RWPE2 (cell line): ENCODE measurements around the gene ZC3HAV1L.
"Not testable (repeated sequence)": the region's sequence is repeated elsewhere in the genome, so short reads cannot be mapped to it uniquely, and the experiment has no call there.

Experiments
- ATAC-seq: fragments of 200-7000 bp; cut with Tn5 transposase; 3 replicates; pipeline ENCODE4 v1.9.1; 2021; ENCODE audit warnings: low read depth
- DNase-seq: peaks from one replicate; pipeline ENCODE4 v3.0.0-alpha.2; 2020; ENCODE audit warnings: low spot score
- H3K27ac ChIP-seq: fragments of 450-650 bp; 2 replicates; pipeline ENCODE4 v1.5.1; 2017; ENCODE audit warnings: mild to moderate bottlenecking; ENCODE audit not compliant: poor library complexity, severe bottlenecking
- H3K27me3 ChIP-seq: fragments of 250-450 bp; sonication (Bioruptor Pico); 2 replicates; pipeline ENCODE4 v1.5.1; 2021; ENCODE audit warnings: mild to moderate bottlenecking, moderate library complexity; ENCODE audit not compliant: insufficient read depth, poor library complexity, severe bottlenecking
- H3K36me3 ChIP-seq: fragments of 250-450 bp; sonication (Bioruptor Pico); 2 replicates; pipeline ENCODE4 v1.5.1; 2020; ENCODE audit warnings: low read depth, mild to moderate bottlenecking, moderate library complexity
- H3K4me1 ChIP-seq: fragments of 250-450 bp; sonication (Bioruptor Pico); 2 replicates; pipeline ENCODE4 v1.5.1; 2021; ENCODE audit warnings: mild to moderate bottlenecking, moderate library complexity; ENCODE audit not compliant: insufficient read depth, poor library complexity, severe bottlenecking
- H3K4me3 ChIP-seq: fragments of 250-450 bp; sonication (Bioruptor Pico); 2 replicates; pipeline ENCODE4 v1.5.1; 2021; ENCODE audit warnings: mild to moderate bottlenecking, moderate library complexity; ENCODE audit not compliant: severe bottlenecking
- H3K9me3 ChIP-seq: fragments of 250-450 bp; sonication (Bioruptor Pico); 2 replicates; pipeline ENCODE4 v1.5.1; 2021; ENCODE audit warnings: mild to moderate bottlenecking, moderate library complexity; ENCODE audit not compliant: severe bottlenecking
- CTCF ChIP-seq: fragments of 450-650 bp; IDR thresholded peaks from one replicate; pipeline ENCODE4 v1.5.1; 2017; ENCODE audit warnings: mild to moderate bottlenecking, moderate library complexity; ENCODE audit not compliant: poor library complexity, severe bottlenecking

ZC3HAV1L gene

DNA sequence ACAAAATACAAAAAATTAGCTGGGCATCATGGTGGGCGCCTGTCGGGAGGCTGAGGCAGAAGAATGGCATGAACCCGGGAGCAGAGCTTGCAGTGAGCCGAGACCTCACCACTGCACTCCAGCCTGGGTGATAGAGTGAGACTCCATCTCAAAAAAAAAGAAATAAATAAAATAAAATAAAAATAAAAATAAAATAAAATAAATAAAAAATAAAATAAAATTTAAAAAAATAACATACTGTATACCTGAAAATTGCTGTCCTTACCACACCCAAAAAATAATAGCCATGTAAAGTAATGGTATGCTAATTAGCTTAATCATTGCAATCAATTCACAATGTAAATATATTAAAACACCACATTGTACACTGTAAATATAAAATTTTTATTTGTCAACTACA is 3.4 kb downstream of the ZC3HAV1L start:
- H3K4me3 ChIP-seq = no peak overlapping the region
- H3K36me3 ChIP-seq = peaks cover 68% of the 10 kb centered on the region
- H3K27me3 ChIP-seq = no peaks in the 10 kb centered on the region

GRCh38 chr7:139029353-139029752 is 6.5 kb downstream of the ZC3HAV1L start:
- Histone ChIP-seq H3K27ac (no peak overlapping the region), H3K27me3 (no peaks in the 10 kb centered on the region), H3K36me3 (peaks cover 94% of the 10 kb centered on the region), H3K4me3 (no peak overlapping the region), H3K4me1 (peaks cover 4% of the 10 kb centered on the region), H3K9me3 (no peaks in the 10 kb centered on the region)
- ATAC-seq (no peak), DNase-seq (no peak)
- TF ChIP-seq CTCF = no peak

More for the DNA sequence above, 3.4 kb downstream of the ZC3HAV1L start:
- H3K9me3 ChIP-seq = no peaks in the 10 kb centered on the region
- ATAC-seq (no peak), DNase-seq (no peak)
- H3K4me1 ChIP-seq = peaks cover 10% of the 10 kb centered on the region
- no peak overlapping the region for H3K27ac ChIP-seq
- no peak for TF ChIP-seq CTCF

DNA sequence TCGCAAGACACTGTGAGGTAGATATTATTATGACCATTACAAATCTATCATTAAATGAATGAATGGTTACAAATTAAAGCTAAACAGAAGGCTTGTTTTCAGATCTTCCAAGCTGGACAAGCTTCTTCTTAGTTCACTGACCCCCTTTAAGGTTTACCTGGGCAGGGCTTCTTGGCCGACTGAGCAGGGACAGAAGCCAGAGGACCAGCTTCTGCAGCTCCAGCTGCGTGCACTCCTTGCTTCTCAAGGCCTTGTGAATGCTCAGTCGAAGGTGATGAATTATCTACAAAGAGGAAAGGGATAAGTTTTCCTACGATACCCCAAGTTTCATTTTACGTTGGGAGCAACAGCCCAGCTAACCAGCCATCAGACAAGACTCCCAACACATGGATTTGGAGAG is 9.3 kb downstream of the ZC3HAV1L start:
- H3K9me3 ChIP-seq = no peaks in the 10 kb centered on the region
- peaks cover 2% of the 10 kb centered on the region for H3K4me1 ChIP-seq
- TF ChIP-seq CTCF = no peak
- ATAC-seq = no peak
- H3K4me3 ChIP-seq = no peak overlapping the region
- no peak for DNase-seq
- H3K27ac ChIP-seq = no peak overlapping the region
- H3K36me3 ChIP-seq = peaks cover 93% of the 10 kb centered on the region
- H3K27me3 ChIP-seq = no peaks in the 10 kb centered on the region

DNA sequence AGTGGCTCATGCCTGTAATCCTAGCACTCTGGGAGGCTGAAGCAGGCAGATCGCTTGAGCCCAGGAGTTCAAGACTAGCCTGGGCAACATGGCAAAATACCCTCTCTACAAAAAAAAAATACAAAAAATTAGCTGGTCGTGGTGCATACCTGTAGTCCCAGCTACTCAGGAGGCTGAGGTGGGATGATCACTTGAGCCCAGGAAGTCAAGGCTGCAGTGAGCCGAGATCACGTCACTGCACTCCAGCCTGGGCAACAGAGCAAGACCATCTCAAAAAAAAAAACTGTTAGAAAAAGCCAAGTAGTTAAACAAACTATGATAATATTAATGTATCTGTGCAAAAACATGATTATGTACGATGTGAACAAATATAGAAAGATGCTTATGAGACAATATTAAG is 10.0 kb downstream of the ZC3HAV1L start:
- not testable (repeated sequence) for H3K27me3 ChIP-seq, DNase-seq, H3K27ac ChIP-seq, H3K9me3 ChIP-seq, H3K4me3 ChIP-seq, H3K4me1 ChIP-seq, ATAC-seq
- H3K36me3 ChIP-seq = peaks cover 90% of the 10 kb centered on the region

- no peak for TF ChIP-seq CTCF
- no peaks in the 10 kb centered on the region for H3K27me3 ChIP-seq
- H3K4me1 ChIP-seq = peaks cover 2% of the 10 kb centered on the region
- no peaks in the 10 kb centered on the region for H3K9me3 ChIP-seq
- H3K36me3 ChIP-seq = peaks cover 72% of the 10 kb centered on the region
- DNase-seq = no peak
- no peak for ATAC-seq
- H3K4me3 ChIP-seq = no peak overlapping the region
- H3K27ac ChIP-seq = no peak overlapping the region
Observed at GRCh38 chr7:139023076-139023475, 12.8 kb downstream of the ZC3HAV1L start.
